Measurements from ENCODE around the gene USP21. TPM values are rescaled to one million over a fixed set of nuclear protein-coding genes. Genes with fewer than 3 reads are reported as not detected.

The USP21 gene
- total RNA-seq, 1 experiment from 2014 or later = 41.9 TPM

- TF ChIP-seq TCF7L2 (IDR thresholded peaks at IDR 0.05; ENCODE audit: low read depth, low read length) (no peak), POLR2AphosphoS5 (IDR thresholded peaks at IDR 0.05; ENCODE audit: low read depth, low read length) (no peak), CTCF (IDR thresholded peaks at IDR 0.05) (no peak), SIN3A (IDR thresholded peaks at IDR 0.05; ENCODE audit: borderline replicate concordance, insufficient read depth, low read depth, low read length) (no peak)
- TF ChIP-seq, protein P1, sequence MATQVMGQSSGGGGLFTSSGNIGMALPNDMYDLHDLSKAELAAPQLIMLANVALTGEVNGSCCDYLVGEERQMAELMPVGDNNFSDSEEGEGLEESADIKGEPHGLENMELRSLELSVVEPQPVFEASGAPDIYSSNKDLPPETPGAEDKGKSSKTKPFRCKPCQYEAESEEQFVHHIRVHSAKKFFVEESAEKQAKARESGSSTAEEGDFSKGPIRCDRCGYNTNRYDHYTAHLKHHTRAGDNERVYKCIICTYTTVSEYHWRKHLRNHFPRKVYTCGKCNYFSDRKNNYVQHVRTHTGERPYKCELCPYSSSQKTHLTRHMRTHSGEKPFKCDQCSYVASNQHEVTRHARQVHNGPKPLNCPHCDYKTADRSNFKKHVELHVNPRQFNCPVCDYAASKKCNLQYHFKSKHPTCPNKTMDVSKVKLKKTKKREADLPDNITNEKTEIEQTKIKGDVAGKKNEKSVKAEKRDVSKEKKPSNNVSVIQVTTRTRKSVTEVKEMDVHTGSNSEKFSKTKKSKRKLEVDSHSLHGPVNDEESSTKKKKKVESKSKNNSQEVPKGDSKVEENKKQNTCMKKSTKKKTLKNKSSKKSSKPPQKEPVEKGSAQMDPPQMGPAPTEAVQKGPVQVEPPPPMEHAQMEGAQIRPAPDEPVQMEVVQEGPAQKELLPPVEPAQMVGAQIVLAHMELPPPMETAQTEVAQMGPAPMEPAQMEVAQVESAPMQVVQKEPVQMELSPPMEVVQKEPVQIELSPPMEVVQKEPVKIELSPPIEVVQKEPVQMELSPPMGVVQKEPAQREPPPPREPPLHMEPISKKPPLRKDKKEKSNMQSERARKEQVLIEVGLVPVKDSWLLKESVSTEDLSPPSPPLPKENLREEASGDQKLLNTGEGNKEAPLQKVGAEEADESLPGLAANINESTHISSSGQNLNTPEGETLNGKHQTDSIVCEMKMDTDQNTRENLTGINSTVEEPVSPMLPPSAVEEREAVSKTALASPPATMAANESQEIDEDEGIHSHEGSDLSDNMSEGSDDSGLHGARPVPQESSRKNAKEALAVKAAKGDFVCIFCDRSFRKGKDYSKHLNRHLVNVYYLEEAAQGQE (IDR thresholded peaks at IDR 0.05; ENCODE audit: insufficient read depth in 1 of 2, low read depth in 2 of 2, low read length in 1 of 2) = no peak
- H3K27me3 ChIP-seq (ENCODE audit: control insufficient read depth, insufficient read depth, low read length) = no peaks in the 10 kb centered on the region
- no peak overlapping the region for H3K4me3 ChIP-seq (ENCODE audit: low read depth in 2 of 2, low read length in 2 of 2)
- CTCF ChIA-PET = no interaction called here
- peaks cover 25% of the 10 kb centered on the region for H3K36me3 ChIP-seq (ENCODE audit: control insufficient read depth, insufficient read depth, low read length)
- no TSS peak for BruUV-seq (replicated peaks)
- DNase-seq (ENCODE audit: low read depth, low spot score) (no peak), ATAC-seq (no peak)
- H3K27ac ChIP-seq (ENCODE audit: low read length) = no peak overlapping the region
- POLR2A ChIA-PET = no interaction called here
- in situ Hi-C loops (cut with HindIII; ENCODE audit: low pct_unique_long_range_greater_than_20kb, low sequenced_read_pairs) = no loop called here
- intact Hi-C loops (cut with micrococcal nuclease; ENCODE audit: unreplicated experiment) = no loop called here
- no peaks in the 10 kb centered on the region for H3K9me3 ChIP-seq (ENCODE audit: control insufficient read depth, insufficient read depth, low read depth, low read length)
- peaks cover 10% of the 10 kb centered on the region for H3K4me1 ChIP-seq (ENCODE audit: control insufficient read depth, insufficient read depth, low read length)
Measured at GRCh38 chr1:161174911-161175310, 15.6 kb downstream of the USP21 start.

DNA sequence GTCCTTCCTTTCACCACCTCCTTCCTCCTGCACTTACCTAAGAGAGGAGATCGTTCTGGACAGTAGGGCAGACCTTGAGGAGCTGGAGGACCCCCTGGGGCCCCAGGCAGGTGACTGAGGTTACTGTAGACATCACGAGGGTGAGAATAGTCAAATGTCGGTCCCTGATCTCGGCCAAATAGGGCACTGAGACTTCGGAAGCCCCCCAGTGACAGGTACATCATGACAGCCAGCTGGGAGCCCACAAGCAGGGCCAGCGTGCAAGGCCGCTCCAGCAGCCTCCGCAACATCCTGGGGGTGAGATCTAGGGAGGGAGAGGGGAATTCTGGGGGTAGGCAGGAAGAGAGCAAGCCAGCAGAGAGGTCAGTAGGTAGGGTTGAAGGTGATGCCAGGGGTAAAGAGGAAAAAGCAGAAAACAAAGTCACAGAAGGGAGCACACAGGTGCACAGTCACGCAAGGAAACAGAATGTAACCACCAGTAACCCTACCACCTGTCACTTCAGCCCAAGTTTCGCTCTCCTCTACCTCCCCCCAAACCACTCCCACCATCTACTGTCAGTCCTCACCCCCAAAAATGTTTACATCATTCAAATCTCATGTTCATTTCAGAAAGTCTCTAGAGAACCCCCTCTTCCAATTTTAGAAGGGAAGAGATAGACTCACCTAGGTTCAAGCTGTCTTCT, 16.6 kb downstream of the USP21 start:
- ChIA-PET POLR2A (interaction anchor here (2.0 kb wide), 1 partner anchor 21 kb away, joined by 5 read pairs; the partner anchor contains the start of gene UFC1), CTCF (no interaction called here)
- no peaks in the 10 kb centered on the region for H3K9me3 ChIP-seq (ENCODE audit: control insufficient read depth, insufficient read depth, low read depth, low read length)
- H3K4me3 ChIP-seq (ENCODE audit: low read depth in 2 of 2, low read length in 2 of 2) = peak overlapping the region; percentile 82 to 90
- DNase-seq (ENCODE audit: low read depth, low spot score) (no peak), ATAC-seq (no peak)
- TF ChIP-seq SIN3A (IDR thresholded peaks at IDR 0.05; ENCODE audit: borderline replicate concordance, insufficient read depth, low read depth, low read length) (no peak), TCF7L2 (IDR thresholded peaks at IDR 0.05; ENCODE audit: low read depth, low read length) (no peak), POLR2AphosphoS5 (IDR thresholded peaks at IDR 0.05; ENCODE audit: low read depth, low read length) (no peak), CTCF (IDR thresholded peaks at IDR 0.05) (no peak)
- TF ChIP-seq, protein P1 (IDR thresholded peaks at IDR 0.05; ENCODE audit: insufficient read depth in 1 of 2, low read depth in 2 of 2, low read length in 1 of 2) = no peak
- in situ Hi-C loops (cut with HindIII; ENCODE audit: low pct_unique_long_range_greater_than_20kb, low sequenced_read_pairs) = no loop called here
- peak overlapping the region; percentile 24; the same call in 1 of the 2 replicates for H3K27ac ChIP-seq (ENCODE audit: low read length)
- peaks cover 10% of the 10 kb centered on the region for H3K4me1 ChIP-seq (ENCODE audit: control insufficient read depth, insufficient read depth, low read length)
- H3K36me3 ChIP-seq (ENCODE audit: control insufficient read depth, insufficient read depth, low read length) = peaks cover 25% of the 10 kb centered on the region
- no peaks in the 10 kb centered on the region for H3K27me3 ChIP-seq (ENCODE audit: control insufficient read depth, insufficient read depth, low read length)
- BruUV-seq (replicated peaks) = TSS peak; percentile 67
- intact Hi-C loops (cut with micrococcal nuclease; ENCODE audit: unreplicated experiment) = no loop called here

Measured in Panc1 (cell line).